ENCODE measurements around the gene CMIP.

DNA sequence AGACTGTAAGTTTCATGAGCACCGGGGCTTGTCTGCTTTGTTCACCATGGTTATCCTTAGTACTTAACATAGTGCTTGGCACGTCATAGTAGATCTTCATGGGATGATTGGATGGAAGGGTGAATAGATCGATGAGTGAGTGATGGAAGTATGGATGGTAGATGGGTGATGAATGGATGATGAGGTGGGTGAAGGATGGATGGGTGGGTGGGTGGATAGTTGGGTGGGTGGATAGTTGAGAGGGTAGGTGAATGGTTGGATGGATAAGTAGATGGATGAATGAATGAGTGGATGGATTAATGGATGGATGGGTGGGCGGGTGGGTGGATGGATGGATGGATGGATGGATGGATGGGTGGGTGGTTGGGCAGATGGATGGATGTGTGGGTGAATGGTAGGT is 201.3 kb downstream of the CMIP start:
- TF ChIP-seq EP300 (IDR thresholded peaks at IDR 0.05) = no peak
- TF ChIP-seq, protein P1, sequence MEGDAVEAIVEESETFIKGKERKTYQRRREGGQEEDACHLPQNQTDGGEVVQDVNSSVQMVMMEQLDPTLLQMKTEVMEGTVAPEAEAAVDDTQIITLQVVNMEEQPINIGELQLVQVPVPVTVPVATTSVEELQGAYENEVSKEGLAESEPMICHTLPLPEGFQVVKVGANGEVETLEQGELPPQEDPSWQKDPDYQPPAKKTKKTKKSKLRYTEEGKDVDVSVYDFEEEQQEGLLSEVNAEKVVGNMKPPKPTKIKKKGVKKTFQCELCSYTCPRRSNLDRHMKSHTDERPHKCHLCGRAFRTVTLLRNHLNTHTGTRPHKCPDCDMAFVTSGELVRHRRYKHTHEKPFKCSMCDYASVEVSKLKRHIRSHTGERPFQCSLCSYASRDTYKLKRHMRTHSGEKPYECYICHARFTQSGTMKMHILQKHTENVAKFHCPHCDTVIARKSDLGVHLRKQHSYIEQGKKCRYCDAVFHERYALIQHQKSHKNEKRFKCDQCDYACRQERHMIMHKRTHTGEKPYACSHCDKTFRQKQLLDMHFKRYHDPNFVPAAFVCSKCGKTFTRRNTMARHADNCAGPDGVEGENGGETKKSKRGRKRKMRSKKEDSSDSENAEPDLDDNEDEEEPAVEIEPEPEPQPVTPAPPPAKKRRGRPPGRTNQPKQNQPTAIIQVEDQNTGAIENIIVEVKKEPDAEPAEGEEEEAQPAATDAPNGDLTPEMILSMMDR (IDR thresholded peaks at IDR 0.05) = no peak

Measured in sigmoid colon (tissue), 4 donors.